GM12878 (cell line): ENCODE data around the gene SLC29A2. TPM values are rescaled to one million over a fixed set of nuclear protein-coding genes. Genes with fewer than 3 reads are reported as not detected.

Experiments used
- EED ChIP-seq: sonication (generic); IDR thresholded peaks from 2 replicates; pipeline ENCODE4 v1.6.1; 2016; ENCODE audit warnings: antibody characterized with exemption, low read depth
- ETV6 ChIP-seq, 2 experiments: fragments of 450-650 bp in 1 of 2; IDR thresholded peaks in 1 of 2; conservative IDR thresholded peaks in 1 of 2; 2 replicates each; pipeline ENCODE4 v1.6.1; 2014; ENCODE audit warnings: antibody characterized with exemption in 1 of 2, borderline replicate concordance in 1 of 2, low read depth in 1 of 2, mild to moderate bottlenecking in 1 of 2, moderate library complexity in 1 of 2
- IKZF1 ChIP-seq: fragments of 450-650 bp; conservative IDR thresholded peaks from 2 replicates; pipeline ENCODE4 v1.6.1; 2017; ENCODE audit warnings: antibody characterized with exemption, mild to moderate bottlenecking
- IRF4 ChIP-seq: IDR thresholded peaks from 2 replicates; pipeline ENCODE4 v1.6.1; 2011; ENCODE audit warnings: low read depth, low read length
- NFIC ChIP-seq: IDR thresholded peaks from 2 replicates; pipeline ENCODE4 v1.6.1; 2012; ENCODE audit warnings: low read depth, mild to moderate bottlenecking, inconsistent platforms, low read length, moderate library complexity
- NR2C2 ChIP-seq: IDR thresholded peaks from 2 replicates; pipeline ENCODE4 v1.6.1; 2011; ENCODE audit warnings: borderline replicate concordance, low read depth; ENCODE audit not compliant: control insufficient read depth, insufficient read length
- NRF1 ChIP-seq: conservative IDR thresholded peaks from 2 replicates; pipeline ENCODE4 v1.6.1; 2011; ENCODE audit warnings: mild to moderate bottlenecking, low read depth, low read length, improper control_type of control experiment
- PML ChIP-seq: IDR thresholded peaks from 2 replicates; pipeline ENCODE4 v1.6.1; 2012; ENCODE audit warnings: low read length, inconsistent platforms
- RAD51 ChIP-seq: fragments of 450-650 bp; IDR thresholded peaks from 2 replicates; pipeline ENCODE4 v1.6.1; 2016; ENCODE audit warnings: moderate library complexity, mild to moderate bottlenecking, inconsistent platforms
- SMAD5 ChIP-seq: IDR thresholded peaks from 2 replicates; pipeline ENCODE4 v1.6.1; 2016; ENCODE audit warnings: antibody characterized with exemption, low read depth
- SREBF1 ChIP-seq: IDR thresholded peaks from 2 replicates; pipeline ENCODE4 v1.6.1; 2012; ENCODE audit warnings: mild to moderate bottlenecking, low read length
- STAT3 ChIP-seq: IDR thresholded peaks from 2 replicates; pipeline ENCODE4 v1.6.1; 2011; ENCODE audit warnings: low read depth, low read length, improper control_type of control experiment
- WRNIP1 ChIP-seq: IDR thresholded peaks from 2 replicates; pipeline ENCODE4 v1.6.1; 2011; ENCODE audit warnings: low read depth, low read length, improper control_type of control experiment, borderline replicate concordance
- polyA plus RNA-seq, 11 experiments: library from polyadenylated mRNA; depleted of rRNA in 4 of 11; unstranded in 6 of 11; stranded (reverse) in 5 of 11; fragments of >200 nt; fragmentation: Nextera tagmentation in 4 of 11; fragmentation: Illumina TruSeq in 1 of 11; extraction: Ambion mirVana in 4 of 11; extraction: Trizol in 1 of 11; gene quantifications; 1 replicate in 1 of 11; 2 replicates in 10 of 11; pipeline versions ENCODE4 v1.2.1 to v1.2.3, GENCODE V29; 2011 to 2016; ENCODE audit warnings: inconsistent platforms in 2 of 11, missing spikeins in 2 of 11, low read depth in 1 of 11
- total RNA-seq, 4 experiments: library from RNA; depleted of rRNA in 3 of 4; stranded (reverse); fragments of >200 nt in 3 of 4; fragmentation: Illumina TruSeq in 1 of 4; extraction: Trizol in 1 of 4; gene quantifications; 2 replicates each; pipeline versions ENCODE4 v1.2.1 to v1.2.3, GENCODE V29; 2013 to 2021
- TF ChIP-seq, protein P1 (sequence below): IDR thresholded peaks from 2 replicates; pipeline ENCODE4 v1.6.1; 2012; ENCODE audit warnings: low read depth, low read length, improper control_type of control experiment
- TF ChIP-seq, protein P2 (sequence below): IDR thresholded peaks from 2 replicates; pipeline ENCODE4 v1.6.1; 2012; ENCODE audit warnings: low read length, inconsistent platforms
- TF ChIP-seq, protein P3 (sequence below): fragments of 450-650 bp; IDR thresholded peaks from 2 replicates; pipeline ENCODE4 v1.6.1; 2016; ENCODE audit warnings: mild to moderate bottlenecking
- TF ChIP-seq, protein P4 (sequence below), 3 experiments: IDR thresholded peaks in 2 of 3; conservative IDR thresholded peaks in 1 of 3; 2 replicates each; pipeline ENCODE4 v1.5.1; 2011; ENCODE audit warnings: low read depth in 3 of 3, low read length in 3 of 3, mild to moderate bottlenecking in 3 of 3, control low read depth in 2 of 3, moderate library complexity in 2 of 3, inconsistent platforms in 1 of 3, mixed read lengths in 1 of 3; ENCODE audit not compliant: control insufficient read depth in 2 of 3, insufficient read depth in 1 of 3; ENCODE audit errors: extremely low read depth in 1 of 3
- TF ChIP-seq, protein P5 (sequence below): fragments of 450-650 bp; IDR thresholded peaks from 2 replicates; pipeline ENCODE4 v1.6.1; 2017; ENCODE audit warnings: low read depth, mild to moderate bottlenecking, moderate library complexity
- TF ChIP-seq, protein P6 (sequence below): fragments of 450-650 bp; IDR thresholded peaks from 2 replicates; pipeline ENCODE4 v1.6.1; 2018; ENCODE audit warnings: mild to moderate bottlenecking, low read depth, moderate library complexity; ENCODE audit not compliant: partially characterized antibody

SLC29A2 gene
- total and polyA plus RNA-seq, 10 of the 15 experiments (the other 5 are each of a cell fraction or from before 2014, with no cell fraction given), result 0.27 to 7.5 (median 2.2) TPM

DNA sequence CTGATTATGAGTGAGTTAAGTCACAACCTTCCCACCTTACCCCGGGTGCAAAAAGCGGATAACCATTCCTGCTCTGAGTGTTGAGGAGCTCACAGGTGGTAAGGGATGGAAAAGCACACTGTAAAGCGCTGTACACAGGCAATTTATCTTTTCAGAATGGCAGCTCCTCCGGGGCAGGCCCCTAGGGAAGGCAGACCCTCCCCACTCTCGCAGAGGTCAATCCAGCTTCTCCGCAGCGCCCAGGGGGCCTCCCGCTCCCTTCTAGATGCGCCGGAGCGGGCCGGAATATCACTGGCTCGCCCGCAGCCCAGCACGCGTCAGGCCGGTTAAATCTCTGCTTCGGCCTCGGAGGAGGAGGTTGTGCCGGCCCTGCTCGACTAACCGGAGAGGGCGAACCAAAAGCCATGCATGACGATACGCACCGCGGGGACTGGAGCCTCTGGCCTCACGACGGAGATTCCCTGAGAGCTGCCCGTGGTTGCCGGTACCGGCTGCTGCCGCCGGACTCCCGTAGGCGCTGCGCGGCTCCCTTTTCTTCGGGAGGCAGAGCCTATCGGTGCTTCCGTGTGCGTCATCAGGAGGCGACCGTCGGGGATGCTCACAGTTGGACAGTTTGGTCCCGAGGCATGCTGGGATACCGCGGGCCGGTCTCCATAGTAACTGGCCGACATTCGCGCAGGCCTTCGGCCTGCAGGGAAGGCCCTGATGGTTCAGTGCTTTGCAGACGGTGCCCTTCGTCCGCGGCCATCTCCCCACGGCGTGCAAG is 26.8 kb downstream of the SLC29A2 start, which contains the start of gene BRMS1 (continued):
- peak; percentile 70; the same call in 1 of the 2 replicates for TF ChIP-seq SMAD5
- TF ChIP-seq, protein P1, sequence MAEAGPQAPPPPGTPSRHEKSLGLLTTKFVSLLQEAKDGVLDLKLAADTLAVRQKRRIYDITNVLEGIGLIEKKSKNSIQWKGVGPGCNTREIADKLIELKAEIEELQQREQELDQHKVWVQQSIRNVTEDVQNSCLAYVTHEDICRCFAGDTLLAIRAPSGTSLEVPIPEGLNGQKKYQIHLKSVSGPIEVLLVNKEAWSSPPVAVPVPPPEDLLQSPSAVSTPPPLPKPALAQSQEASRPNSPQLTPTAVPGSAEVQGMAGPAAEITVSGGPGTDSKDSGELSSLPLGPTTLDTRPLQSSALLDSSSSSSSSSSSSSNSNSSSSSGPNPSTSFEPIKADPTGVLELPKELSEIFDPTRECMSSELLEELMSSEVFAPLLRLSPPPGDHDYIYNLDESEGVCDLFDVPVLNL, result peak; percentile 35; the same call in 1 of the 2 replicates
- no peak for TF ChIP-seq NRF1
- no peak for TF ChIP-seq NR2C2
- TF ChIP-seq, protein P2, sequence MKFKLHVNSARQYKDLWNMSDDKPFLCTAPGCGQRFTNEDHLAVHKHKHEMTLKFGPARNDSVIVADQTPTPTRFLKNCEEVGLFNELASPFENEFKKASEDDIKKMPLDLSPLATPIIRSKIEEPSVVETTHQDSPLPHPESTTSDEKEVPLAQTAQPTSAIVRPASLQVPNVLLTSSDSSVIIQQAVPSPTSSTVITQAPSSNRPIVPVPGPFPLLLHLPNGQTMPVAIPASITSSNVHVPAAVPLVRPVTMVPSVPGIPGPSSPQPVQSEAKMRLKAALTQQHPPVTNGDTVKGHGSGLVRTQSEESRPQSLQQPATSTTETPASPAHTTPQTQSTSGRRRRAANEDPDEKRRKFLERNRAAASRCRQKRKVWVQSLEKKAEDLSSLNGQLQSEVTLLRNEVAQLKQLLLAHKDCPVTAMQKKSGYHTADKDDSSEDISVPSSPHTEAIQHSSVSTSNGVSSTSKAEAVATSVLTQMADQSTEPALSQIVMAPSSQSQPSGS, result no peak
- peak; percentile 74 for TF ChIP-seq IKZF1
- no peak for TF ChIP-seq IRF4
- TF ChIP-seq PML, result peak; percentile 83; the same call in 1 of the 2 replicates
- TF ChIP-seq, protein P3, sequence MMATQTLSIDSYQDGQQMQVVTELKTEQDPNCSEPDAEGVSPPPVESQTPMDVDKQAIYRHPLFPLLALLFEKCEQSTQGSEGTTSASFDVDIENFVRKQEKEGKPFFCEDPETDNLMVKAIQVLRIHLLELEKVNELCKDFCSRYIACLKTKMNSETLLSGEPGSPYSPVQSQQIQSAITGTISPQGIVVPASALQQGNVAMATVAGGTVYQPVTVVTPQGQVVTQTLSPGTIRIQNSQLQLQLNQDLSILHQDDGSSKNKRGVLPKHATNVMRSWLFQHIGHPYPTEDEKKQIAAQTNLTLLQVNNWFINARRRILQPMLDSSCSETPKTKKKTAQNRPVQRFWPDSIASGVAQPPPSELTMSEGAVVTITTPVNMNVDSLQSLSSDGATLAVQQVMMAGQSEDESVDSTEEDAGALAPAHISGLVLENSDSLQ, result 0 out of 2 replicates have a peak, but pooled peaks have one; percentile 17
- TF ChIP-seq WRNIP1, result no peak
- TF ChIP-seq NFIC, result no peak
- TF ChIP-seq STAT3, result no peak
- TF ChIP-seq, protein P4, sequence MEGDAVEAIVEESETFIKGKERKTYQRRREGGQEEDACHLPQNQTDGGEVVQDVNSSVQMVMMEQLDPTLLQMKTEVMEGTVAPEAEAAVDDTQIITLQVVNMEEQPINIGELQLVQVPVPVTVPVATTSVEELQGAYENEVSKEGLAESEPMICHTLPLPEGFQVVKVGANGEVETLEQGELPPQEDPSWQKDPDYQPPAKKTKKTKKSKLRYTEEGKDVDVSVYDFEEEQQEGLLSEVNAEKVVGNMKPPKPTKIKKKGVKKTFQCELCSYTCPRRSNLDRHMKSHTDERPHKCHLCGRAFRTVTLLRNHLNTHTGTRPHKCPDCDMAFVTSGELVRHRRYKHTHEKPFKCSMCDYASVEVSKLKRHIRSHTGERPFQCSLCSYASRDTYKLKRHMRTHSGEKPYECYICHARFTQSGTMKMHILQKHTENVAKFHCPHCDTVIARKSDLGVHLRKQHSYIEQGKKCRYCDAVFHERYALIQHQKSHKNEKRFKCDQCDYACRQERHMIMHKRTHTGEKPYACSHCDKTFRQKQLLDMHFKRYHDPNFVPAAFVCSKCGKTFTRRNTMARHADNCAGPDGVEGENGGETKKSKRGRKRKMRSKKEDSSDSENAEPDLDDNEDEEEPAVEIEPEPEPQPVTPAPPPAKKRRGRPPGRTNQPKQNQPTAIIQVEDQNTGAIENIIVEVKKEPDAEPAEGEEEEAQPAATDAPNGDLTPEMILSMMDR (IDR thresholded peaks at IDR 0.05 in 2 of 3, conservative IDR thresholded peaks at IDR 0.05 in 1 of 3; ENCODE audit: control insufficient read depth in 2 of 3, extremely low read depth in 1 of 3, insufficient read depth in 1 of 3, low read depth in 3 of 3, low read length in 3 of 3), result peak in 2 of 3 experiments; percentile 13 to 16; a peak in 1 of 6 replicates
- no peak for TF ChIP-seq RAD51
- TF ChIP-seq, protein P5, sequence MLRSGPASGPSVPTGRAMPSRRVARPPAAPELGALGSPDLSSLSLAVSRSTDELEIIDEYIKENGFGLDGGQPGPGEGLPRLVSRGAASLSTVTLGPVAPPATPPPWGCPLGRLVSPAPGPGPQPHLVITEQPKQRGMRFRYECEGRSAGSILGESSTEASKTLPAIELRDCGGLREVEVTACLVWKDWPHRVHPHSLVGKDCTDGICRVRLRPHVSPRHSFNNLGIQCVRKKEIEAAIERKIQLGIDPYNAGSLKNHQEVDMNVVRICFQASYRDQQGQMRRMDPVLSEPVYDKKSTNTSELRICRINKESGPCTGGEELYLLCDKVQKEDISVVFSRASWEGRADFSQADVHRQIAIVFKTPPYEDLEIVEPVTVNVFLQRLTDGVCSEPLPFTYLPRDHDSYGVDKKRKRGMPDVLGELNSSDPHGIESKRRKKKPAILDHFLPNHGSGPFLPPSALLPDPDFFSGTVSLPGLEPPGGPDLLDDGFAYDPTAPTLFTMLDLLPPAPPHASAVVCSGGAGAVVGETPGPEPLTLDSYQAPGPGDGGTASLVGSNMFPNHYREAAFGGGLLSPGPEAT, result peak; percentile 88
- TF ChIP-seq, protein P6, sequence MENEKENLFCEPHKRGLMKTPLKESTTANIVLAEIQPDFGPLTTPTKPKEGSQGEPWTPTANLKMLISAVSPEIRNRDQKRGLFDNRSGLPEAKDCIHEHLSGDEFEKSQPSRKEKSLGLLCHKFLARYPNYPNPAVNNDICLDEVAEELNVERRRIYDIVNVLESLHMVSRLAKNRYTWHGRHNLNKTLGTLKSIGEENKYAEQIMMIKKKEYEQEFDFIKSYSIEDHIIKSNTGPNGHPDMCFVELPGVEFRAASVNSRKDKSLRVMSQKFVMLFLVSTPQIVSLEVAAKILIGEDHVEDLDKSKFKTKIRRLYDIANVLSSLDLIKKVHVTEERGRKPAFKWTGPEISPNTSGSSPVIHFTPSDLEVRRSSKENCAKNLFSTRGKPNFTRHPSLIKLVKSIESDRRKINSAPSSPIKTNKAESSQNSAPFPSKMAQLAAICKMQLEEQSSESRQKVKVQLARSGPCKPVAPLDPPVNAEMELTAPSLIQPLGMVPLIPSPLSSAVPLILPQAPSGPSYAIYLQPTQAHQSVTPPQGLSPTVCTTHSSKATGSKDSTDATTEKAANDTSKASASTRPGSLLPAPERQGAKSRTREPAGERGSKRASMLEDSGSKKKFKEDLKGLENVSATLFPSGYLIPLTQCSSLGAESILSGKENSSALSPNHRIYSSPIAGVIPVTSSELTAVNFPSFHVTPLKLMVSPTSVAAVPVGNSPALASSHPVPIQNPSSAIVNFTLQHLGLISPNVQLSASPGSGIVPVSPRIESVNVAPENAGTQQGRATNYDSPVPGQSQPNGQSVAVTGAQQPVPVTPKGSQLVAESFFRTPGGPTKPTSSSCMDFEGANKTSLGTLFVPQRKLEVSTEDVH, result peak; percentile 76
- no peak for TF ChIP-seq EED
- no peak for TF ChIP-seq SREBF1
- no peak for TF ChIP-seq ETV6 (conservative IDR thresholded peaks at IDR 0.05 in 1 of 2, IDR thresholded peaks at IDR 0.05 in 1 of 2; ENCODE audit: borderline replicate concordance in 1 of 2, low read depth in 1 of 2)
